Middle frontal gyrus (tissue), 1 donor: ENCODE data around the gene CFAP61.
"Not testable (repeated sequence)": the region's sequence is repeated elsewhere in the genome, so short reads cannot be mapped to it uniquely, and the experiment has no call there.

Experiments used
- DNase-seq: peaks from one replicate; pipeline ENCODE4 v3.0.0-alpha.2; 2015; ENCODE audit warnings: low spot score; ENCODE audit errors: extremely low spot score

Gene CFAP61

GRCh38 chr20:20210327-20210726 is 158.0 kb downstream of the CFAP61 start:
- DNase-seq, result no peak

DNA sequence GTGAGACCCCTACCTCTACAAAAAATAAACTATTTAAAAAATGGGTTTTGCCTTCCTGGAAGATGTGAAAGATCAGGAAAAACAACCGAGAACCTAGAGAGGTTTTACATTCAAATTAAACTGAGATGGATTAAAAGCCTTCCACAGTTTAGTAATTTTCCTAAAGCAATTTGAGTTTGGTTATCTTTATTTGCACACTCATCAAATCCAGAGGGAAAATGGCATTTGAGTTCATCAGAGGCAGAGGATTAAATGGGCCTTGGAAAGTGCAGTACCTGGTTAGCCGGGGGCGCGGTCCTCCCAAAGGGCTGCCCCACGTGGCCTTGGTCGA is 158.6 kb downstream of the CFAP61 start:
- no peak for DNase-seq

DNA sequence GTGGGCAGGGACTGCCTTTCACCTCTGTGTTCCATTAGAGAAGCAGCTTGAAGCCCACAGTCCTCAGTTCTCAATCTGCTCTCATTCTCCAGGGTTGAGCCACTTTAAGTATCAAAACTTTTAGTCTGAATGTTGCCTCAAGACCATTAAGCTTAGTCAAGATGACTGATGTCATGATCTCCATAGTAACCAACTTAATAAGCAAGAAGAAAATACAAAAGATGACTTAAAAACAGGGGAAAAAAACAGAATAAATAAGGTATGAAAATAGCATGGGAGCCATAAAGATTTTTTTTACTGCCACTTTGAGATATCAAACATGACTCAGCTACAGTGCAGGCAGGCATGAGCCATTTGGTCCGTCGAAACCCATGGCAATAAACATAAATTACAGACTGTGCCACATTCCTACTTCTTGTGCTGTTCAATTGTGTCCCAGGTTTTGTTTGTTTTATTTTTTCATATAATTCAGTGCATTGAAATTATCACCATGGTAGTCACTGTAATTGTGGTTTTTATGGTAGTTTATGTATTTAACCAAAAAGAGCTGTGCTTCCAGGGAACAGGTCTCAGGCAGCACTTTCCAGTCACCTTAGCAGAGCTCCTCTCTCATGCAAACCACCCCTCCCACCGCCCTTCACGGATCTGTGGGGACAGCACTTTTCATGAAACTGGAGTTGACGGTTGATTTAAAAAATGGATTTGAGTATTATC is 159.1 kb downstream of the CFAP61 start:
- no peak for DNase-seq

DNA sequence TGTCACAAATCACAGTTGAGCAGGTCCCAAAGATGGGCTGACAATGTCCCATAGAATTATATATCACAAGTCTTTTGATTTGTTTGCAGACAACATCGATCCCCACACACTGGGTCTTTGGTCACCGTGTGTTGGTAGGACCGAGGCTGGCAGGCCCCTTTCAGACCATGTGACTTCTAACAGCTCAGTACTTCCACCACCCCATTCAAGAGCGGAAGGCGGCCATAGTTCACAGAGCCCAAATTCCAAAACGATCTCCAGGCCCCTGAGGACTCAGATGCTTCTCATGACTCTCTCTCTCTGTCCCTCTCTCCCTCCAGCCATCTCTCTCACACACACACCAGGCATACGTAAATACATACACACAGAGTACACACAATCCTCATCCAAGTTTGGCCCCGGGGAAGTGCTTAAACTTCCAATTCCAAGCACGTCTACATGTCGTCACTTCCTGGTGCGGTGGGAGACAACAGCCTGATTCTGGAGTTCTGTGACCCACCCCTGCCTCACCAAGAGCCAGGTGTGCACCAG is 159.7 kb downstream of the CFAP61 start:
- no peak for DNase-seq

DNA sequence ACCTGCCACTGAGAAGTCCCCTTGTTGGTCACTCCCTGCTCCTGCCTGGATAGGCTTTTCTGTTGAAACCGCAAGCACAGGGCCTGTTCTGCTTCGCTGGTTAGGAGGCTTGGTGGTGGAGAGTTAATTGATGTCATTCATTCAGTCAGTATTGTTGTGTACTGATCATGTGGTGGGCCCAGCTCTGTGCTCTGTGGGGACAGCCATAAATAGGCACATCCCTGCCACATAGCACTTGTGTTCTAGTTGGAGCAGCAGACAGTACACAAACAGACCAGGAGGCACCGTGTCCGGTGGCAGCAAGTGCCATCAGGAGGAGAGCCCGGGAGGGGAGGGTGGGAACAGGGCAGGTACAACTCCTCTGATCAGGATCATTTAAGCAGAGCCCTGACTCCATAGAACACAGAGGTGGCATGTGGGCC is 160.4 kb downstream of the CFAP61 start:
- no peak for DNase-seq

DNA sequence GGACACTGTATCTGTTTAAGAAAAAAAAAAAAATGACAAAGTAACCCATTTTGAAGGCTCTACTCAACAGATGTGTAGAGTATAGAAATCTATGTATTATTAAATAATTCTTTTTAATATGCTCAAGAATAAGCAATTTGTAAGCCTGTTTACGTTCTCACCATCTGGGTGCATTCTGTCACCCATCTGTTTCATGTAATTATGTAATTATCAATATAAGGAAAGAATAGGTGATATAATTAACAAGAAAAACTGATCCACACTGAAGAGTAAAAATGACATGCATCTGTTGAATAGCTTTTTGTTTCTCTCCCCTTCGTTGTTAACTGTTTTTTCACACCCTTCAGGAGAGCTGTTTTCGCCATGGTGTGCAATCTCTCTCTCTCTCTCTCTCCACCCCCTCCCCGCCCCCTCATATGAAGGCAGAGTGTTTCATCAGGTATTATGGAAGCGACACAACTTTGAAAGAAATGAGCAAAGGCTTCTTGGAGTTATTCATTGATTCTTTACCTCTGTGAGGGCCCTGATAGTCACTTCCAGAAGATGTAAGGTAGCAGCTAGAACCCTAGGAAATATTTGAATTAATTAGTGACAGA is 161.3 kb downstream of the CFAP61 start:
- no peak for DNase-seq

GRCh38 chr20:20214757-20215275 is 162.5 kb downstream of the CFAP61 start:
- no peak for DNase-seq

- DNase-seq, result no peak
Observed at GRCh38 chr20:20215976-20216727, 163.8 kb downstream of the CFAP61 start.

DNA sequence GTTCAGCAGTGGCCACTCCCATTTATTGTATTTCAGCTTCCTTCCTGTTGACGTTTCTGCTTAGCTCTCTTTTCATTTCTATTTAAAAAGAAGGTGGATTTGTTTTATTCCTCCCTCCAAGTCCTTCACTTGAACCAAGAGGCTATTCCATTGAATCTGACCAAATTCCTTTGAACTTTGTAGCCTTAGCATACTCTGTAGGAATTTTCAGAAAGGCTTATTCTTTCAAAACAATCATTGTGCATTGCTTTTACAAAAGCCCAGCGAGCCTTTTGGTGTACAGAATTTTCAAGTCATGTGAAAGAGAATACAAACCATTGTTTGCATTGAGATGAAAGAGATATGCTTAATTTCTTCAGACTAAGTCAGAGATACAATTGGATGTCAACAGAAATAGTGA is 164.6 kb downstream of the CFAP61 start:
- DNase-seq, result no peak

DNA sequence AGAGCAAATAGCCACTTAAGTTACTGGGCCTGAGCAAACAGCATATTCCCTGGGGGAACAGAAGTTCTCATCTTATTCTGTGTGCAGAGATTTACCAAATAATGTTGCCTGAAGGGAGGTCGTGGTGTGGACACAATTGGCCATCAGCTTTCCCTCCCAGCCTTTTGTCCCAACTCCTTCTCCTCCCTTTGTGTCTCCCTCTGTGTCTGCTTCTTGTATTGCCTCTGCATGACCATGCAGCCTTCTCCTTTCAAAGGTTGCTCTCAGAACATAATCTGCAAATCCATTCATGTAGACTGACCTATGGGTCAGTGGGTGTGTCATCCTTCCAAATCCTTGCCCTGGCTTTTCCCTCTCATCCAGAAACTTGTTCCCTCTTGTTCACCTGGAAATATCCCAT is 165.3 kb downstream of the CFAP61 start:
- no peak for DNase-seq

- DNase-seq, result not testable (repeated sequence)
Observed at GRCh38 chr20:20218106-20218505, 165.8 kb downstream of the CFAP61 start.

GRCh38 chr20:20219016-20219415 is 166.7 kb downstream of the CFAP61 start:
- DNase-seq, result no peak

DNA sequence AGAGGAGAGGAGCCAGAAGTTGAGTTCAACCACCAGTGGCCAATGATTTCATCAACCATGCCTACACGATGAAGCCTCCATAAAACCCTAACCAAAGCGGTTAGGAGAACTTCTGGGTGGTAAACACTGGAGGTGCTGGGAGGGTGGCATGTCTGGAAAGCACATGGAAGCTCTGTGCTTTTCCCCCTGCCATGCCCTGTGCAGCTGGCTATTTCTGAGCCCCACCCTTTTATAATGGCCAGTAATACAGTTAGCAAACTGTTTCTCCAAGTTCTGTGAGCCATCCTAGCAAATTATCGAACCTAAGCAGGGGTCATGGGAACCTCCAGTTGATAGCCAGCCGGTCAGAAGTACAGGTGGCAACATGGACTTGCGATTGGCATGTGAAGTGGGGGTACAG is 167.8 kb downstream of the CFAP61 start:
- DNase-seq, result no peak

GRCh38 chr20:20223981-20224380 is 171.6 kb downstream of the CFAP61 start:
- no peak for DNase-seq

DNA sequence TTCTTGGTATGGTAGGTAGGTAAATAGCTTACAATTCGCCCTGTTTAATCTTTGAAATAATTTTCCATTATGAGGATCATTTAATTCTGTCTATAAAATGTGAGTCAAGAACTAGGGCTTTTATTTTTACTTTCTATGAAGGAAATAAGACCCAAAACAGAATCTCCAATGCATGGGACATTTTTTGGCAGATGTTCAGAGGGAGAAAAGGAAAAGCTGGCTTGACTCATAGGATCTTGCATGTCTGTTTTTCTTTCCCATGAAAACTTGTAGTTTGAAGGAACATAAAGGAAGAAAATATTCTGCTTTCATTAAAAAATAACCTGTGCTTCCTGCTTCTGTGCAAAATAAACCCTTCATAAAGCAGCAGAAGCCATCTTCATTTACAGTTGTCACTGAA is 172.5 kb downstream of the CFAP61 start:
- DNase-seq, result no peak

DNA sequence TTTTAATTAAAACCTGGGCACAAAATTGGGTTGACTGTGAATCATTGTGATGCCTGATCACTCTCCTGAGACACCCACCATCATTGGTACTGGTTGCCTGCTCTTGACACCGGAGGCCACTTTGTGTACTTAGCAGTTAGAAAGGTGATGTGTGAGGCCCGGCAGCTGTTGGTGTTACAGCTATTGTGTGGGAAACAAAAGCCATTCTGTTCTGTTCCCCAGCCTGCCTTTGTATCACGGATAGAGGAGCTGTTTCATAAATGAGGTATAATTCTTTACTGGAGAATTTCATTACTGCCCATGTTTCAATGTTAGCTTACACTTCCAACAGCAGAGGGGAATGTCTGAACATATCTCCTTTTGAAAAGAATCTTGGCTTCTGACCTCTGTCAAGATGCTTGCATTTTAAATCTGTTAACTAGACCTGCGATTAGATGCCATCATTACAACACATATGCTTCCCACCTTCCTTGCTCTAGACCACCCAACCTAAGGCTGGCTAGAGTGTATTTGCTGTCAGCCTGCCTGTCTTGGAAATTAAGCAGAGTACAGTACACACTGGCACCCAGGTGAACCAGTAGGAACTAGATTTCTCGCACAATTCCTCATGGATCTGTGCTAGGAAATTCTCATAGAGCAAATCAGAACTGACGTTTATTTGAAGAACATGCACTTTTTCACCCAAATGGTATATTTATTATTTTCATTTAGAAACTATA is 173.2 kb downstream of the CFAP61 start:
- no peak for DNase-seq

- DNase-seq, result no peak
Observed at GRCh38 chr20:20226554-20226953, 174.2 kb downstream of the CFAP61 start.

DNA sequence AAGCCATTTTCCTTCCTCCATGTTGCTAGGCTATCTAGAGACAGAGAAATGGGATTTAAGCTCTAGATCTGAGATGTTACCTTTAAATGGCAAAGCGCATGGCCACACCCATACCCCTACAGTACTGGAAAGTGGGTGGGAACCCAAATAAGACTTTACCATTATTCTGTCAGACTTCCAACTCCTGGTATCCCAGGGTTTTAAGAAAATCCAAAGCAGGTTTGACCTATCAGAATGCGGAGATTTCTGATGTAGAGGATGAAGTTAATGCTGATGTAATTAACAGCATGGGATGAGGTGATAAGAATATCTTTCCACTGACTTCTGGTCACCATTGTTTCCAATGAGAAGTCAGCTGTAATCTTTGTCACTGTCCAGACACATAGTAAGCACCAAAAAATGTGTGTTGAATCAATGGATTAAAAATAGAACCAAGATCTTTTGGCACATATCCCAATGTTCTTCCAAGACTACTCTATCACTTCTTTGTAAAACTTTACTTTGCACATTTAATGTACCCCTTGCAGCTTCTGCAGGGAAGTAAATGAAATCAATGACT is 174.8 kb downstream of the CFAP61 start:
- no peak for DNase-seq

GRCh38 chr20:20228351-20228750 is 176.0 kb downstream of the CFAP61 start:
- DNase-seq, result no peak

- no peak for DNase-seq
Observed at GRCh38 chr20:20229595-20229994, 177.3 kb downstream of the CFAP61 start.

DNA sequence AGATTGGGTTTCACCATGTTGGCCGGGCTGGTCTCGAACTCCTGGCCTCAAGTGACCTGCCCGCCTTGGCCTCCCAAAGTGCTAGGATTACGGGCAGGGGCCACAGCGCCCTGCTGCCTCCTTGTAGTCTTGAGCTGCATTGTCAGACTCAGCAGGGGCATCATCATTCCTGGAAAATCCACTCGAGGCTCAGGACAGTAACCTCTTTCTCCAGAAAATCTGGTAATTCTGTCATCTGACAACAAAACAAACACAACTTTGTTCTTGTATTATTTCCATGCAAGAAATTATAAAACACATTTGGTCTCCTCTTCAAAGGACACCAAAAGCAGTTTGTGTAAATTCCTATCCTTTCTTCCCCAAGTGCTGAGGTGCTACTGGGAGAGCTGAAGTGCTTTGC is 178.4 kb downstream of the CFAP61 start:
- DNase-seq, result no peak
